GM08714 (cell line): ENCODE results near the gene TBC1D2B.
A peak's percentile ranks its signal among the peaks of the same experiment; 100 is the strongest.

Experiments used
- H3K4me3 ChIP-seq: fragments of 200-500 bp; sonication (Bioruptor generic); 2 replicates; pipeline ENCODE4 v1.5.1; 2014; ENCODE audit warnings: mild to moderate bottlenecking, low read length, inconsistent platforms
- ZNF274 ChIP-seq: IDR thresholded peaks from 2 replicates; pipeline ENCODE4 v1.6.1; 2012; ENCODE audit warnings: mild to moderate bottlenecking, low read depth, low read length

The TBC1D2B gene

DNA sequence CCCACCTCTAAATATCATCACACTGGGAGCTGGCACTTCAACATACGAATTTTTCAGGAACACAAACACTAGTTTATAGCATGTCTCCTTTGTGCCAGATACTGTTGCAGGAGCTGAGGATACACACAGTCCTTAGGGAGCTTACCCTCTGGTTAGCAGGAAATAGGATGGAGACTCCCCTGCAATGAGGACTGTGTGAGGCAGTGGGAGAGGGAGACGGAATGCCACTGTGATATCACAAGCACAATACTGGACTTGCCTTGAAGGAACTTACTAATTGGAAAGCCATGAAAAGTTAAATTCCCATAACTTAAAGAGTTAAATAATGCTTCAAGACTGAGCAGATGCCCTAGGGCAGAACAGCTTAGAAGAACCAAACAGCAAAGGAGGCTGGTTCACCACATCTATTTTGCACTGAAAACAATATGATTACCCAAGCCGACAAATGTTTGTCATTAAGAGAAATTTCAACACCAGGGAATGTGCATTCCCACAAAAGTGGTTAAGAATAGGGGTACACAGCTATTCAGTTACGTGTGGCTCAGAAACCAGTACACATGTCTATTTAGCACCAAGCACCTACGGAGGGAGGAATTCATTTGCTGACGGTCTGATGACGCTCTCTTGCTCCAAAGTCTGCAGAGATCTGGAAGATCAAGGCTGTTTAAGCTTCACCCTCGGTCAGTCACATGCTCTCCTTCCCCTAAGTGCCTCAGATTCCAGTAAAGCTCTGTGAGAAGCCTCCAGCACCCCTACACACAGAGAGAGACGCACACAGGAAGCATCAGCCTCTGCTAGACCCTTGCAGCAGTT, 5.2 kb downstream of the TBC1D2B start:
- no peak for TF ChIP-seq ZNF274
- H3K4me3 ChIP-seq: no peak overlapping the region

DNA sequence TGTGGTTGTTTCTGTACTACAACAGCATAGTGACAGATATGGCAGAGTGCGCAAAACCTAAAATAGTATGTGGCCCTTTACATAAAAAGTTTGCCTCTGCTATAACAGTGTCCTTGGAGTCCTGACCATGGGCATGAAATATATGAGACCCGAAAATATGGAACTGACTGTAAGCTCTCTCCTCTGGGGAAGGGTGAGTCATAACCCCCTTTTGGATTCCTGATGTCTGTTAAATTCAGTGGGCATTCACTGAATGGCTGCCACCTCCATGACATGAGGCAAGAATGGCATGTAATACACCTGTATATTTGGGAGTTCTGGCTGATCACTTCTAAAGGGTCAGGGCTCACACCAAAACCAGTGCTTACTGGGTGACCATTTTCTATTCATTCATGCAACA, 6.1 kb downstream of the TBC1D2B start:
- H3K4me3 ChIP-seq: no peak overlapping the region
- no peak for TF ChIP-seq ZNF274

DNA sequence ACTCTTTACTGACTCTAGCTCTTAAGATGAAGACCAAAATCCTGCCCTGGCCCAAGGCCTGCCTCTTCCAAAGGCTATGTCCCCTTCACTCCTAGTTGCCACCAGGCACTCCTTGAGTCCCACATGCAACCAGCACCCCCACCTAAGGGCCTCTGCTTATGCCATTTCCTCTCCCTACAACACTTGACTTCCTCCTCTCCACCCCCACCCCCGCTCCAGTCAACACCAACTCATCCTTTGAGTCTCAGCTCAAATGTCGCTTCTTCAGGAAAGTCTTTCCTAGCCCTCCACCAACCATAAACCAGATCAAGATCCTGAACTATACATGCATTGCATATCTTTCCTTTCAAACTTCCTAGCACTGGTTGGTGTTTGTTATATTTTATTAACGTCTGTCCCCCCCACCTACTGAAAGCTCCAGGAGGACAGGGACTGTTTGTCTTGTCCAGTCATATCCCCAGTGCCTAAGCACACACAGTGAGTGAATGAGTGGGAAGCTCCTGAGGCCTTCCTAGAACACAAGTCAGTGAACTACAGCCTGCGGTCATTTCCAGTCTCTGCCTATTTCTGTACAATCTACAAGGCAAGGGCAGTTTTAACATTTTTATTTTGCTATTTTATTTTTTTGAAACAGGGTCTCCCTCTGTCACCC, 7.3 kb downstream of the TBC1D2B start:
- no peak for TF ChIP-seq ZNF274
- peak overlapping the region; percentile 58; the same call in 1 of the 2 replicates for H3K4me3 ChIP-seq

DNA sequence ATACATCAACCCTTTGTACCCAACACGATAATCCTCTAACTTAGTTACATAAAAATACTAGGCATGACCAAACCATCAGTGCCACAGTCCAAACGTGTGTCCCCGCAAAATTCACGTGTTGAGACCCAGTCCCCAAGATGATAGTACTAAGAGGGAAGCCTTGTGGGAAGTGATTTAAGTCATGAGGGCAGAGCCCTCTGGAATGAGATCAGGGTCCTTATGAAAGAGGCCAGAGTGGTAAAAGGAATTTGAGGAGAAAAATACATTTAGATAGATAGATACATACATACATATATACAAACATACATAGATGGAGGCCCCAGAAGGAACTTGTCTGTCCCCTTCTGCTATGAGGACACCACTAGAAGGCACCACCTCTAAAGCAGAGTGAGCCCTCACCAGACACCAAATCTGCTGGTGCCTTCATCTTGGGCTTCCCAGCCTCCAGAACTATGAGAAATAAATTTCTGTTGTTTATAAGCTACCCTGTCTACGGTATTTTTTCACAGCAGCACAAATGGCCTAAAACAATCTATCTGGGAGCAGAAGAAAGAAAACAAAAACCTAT, 8.0 kb downstream of the TBC1D2B start:
- TF ChIP-seq ZNF274: no peak
- H3K4me3 ChIP-seq: peak overlapping the region; percentile 58; the same call in 1 of the 2 replicates

DNA sequence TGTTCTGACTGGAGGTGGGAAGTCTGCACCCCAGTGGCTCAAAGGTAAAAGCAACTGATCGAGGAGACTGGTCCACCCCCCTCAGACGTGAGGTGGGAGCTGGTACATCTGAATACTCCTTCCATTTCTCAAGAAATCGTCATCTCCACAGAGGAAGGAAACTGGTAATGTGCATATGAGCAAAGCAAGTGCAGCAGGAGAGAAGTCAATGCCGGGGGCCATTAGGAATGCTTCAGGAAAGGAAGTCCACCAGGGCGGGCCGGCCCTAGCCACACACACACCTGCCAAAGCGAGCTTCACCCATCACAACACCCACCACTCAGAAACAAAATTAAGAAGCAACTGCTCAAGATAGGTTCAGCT, 8.5 kb downstream of the TBC1D2B start:
- peak overlapping the region; percentile 58; the same call in 1 of the 2 replicates for H3K4me3 ChIP-seq
- no peak for TF ChIP-seq ZNF274

DNA sequence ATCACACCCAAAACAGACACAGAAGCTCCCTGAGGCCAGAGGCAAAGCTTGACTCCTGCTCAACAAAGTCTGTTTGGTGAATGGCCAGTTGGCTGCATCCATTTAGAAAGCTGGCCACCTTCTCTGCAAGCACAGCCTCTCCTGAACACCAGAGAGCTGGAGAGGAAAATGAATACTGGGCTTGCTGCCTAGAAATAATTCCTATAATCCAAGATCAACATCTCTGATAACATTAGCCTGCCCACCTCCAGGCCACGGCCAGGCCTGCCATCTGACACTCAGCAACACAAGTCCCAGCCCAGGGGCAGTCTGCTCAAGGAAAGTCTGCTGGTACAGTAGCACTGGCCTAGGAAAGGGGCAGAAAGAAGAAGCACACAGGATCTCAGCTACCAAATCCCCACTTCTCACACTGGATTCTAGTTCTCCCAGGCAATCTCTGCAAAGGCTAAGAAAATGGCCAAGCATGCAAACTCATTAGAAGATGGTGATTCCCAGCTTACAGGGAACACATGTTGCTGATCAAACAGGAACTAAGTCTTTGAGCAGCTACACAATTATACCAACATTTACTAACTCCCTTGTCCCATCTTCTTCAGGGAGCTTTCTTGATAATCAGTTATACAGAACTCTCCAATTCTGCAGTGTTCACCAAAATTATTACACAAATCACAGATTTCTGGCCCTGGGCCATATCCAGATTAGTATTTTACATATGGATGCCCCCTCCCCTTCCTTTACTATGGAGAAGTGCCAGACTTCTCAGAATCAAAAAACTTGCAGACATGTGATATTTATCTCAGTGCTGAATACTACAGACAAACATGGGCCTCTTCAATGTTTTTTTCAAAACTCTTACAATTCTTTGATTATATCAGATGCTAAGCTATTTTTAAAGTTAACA, 9.9 kb downstream of the TBC1D2B start:
- H3K4me3 ChIP-seq: no peak overlapping the region
- TF ChIP-seq ZNF274: no peak

DNA sequence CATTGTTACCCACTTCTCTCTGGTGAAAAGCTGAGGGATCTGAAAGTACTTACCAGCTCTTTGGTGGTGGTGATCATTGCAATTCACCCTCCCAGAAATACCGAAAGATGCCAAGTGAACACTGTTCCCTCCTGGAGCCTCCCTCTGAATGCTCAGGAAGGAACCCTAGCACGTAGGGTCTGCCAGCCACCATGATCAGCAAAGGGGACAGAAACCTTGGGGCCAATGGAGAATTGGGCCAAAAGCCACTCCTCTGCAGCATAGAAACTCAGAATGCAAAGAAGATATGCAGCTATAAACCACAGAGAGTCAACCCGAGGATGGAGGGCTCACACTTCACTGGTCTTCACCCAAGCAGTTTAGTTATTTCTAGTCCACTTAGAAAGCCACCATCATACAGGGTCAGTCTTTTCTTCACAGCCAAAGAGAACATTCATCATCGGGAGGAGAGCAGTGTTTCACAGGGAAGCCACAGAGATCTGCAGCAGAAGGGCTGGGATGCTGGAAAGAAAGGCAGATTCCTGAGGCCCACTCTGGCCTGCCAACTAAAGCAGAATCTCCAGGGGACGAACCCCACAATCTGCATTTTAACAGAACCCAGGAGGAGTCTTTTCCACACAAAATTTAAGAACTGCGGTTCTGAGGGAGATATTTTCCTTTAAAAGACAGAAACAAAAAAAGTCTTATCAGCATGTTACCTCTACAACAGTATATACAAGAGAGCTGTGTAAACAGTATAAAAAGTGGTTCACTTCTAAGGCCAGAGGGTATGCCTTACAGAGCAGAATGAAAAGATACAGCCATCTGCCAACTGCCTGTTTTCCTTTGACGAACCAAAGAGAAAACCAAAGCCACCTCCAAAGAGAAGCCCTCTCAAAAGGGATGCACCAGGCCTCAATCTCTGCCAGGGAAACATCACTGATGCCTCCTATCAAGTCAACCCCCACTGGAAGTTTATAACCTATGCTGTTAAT, 11.3 kb downstream of the TBC1D2B start:
- peak overlapping the region; percentile 75; the same call in 1 of the 2 replicates for H3K4me3 ChIP-seq
- TF ChIP-seq ZNF274: no peak

DNA sequence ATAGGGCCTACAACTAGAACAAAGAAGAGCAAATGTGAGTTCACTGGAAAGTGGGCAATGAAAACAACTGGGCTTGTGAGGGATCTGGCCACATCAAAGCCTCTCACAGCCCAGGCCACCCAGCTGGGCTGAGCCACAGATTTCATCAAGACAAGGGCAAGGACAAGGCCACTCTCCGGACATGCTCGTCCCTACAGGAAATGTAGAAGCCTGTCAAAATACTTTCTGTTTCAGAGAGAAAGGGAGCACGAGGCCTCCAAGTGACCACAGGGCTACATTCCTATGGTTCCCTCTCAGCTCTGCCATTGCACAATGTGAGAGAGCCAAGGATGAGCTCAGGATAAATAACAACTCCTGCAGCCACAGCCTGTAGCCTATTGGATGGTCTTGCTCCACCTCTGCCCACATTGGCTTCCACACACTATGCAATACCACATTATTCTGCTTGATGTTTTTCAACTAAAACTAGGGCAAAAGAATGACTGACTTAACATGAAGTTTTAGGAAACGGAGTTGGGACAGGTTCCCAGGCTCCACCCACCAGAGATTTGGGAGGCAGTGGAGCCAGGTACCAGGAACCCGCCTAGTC, 12.1 kb downstream of the TBC1D2B start:
- H3K4me3 ChIP-seq: peak overlapping the region; percentile 75; the same call in 1 of the 2 replicates

DNA sequence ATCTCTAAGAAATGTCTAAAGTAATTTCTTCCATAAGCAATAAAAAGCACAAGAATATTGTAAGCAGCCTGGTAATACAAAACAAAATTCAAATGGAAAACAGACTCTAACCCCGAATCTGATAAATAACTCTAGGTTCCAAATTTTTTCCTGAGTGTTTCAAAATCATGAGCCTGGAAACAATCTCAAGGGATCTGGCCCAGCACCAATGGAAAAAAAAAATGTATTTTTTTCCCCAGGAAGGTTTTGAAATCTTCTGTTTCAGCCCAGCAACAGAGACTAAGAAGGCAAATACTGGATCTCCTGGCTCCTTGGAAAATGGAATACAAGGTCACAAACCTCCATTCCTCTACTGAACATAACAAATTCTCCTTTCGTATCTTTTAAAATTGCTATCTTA, 13.0 kb downstream of the TBC1D2B start:
- H3K4me3 ChIP-seq: no peak overlapping the region; the same call in 1 of the 2 replicates
- no peak for TF ChIP-seq ZNF274

More for the DNA sequence above, 12.1 kb downstream of the TBC1D2B start:
- TF ChIP-seq ZNF274: no peak

DNA sequence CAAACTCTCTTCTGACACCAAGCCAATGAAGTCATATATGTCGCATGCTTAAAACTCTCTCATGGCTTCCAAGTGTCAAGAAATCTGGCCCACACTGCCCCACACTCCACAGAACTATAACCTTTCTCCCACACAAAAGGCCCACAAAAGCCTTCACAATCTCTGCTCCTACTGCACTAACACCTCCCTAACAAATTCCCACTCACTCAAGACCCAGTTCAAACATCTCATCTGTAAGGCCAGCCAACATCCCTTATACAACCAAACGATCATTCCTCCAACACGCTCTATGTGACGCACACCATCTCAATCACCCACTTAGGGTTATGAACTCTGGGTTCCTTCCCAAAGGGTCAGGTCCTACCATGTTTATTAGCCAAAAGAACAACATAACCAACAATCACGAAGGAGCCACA, 13.5 kb downstream of the TBC1D2B start:
- no peak for TF ChIP-seq ZNF274
- H3K4me3 ChIP-seq: peak overlapping the region; percentile 14; the same call in 1 of the 2 replicates

DNA sequence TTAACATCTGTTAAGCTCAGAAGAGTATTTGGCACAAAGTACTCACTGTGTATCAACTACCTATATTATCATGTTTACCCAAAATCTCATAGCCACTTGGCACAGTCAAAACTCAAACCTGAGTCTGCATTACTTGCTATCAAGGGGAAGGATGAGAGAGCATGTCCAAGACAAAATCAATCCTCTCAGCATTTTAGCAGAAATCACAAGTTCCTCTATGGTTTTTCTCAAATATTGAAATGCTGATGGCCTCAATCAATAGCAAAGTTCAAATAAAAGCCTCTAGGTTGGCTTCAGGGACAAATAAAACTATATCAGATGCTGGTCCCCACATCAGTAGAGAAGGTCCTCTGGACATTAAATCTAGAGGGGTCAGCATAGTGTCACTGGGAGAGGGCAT, 14.3 kb downstream of the TBC1D2B start:
- no peak overlapping the region; the same call in 1 of the 2 replicates for H3K4me3 ChIP-seq
- no peak for TF ChIP-seq ZNF274

DNA sequence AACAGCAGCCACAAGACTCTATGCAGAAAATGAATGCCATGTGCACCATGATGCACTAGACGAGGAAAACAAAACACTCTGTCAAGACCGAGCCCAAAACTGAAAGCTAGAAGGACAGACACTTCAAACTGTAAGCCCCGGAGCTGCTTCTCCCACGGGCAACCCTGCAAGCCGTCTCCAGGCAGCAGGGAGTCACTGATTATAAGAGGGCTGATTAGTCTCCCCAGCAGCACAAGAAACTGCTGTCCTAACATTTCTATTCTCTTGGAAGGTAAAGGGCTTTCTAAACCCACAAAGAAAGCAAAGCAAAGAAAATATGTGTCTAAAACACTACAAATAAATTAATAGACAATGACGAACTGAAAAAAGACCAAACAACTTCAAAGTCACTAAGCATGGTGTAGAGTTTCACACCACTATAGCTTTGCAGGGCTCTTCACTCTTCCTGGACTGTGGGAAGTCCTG, 15.5 kb downstream of the TBC1D2B start:
- peak overlapping the region; percentile 23; the same call in 1 of the 2 replicates for H3K4me3 ChIP-seq
- TF ChIP-seq ZNF274: no peak
